GM19025 (cell line): ENCODE results near the gene SOCS7.
"Not testable (repeated sequence)": the region's sequence is repeated elsewhere in the genome, so short reads cannot be mapped to it uniquely, and the experiment has no call there.

Experiments used
- ATAC-seq: cut with Tn5 transposase; IDR thresholded peaks from one replicate; pipeline ENCODE4 v1.9.1; 2021; ENCODE audit warnings: mild to moderate bottlenecking, low read depth, moderate library complexity; ENCODE audit not compliant: unreplicated experiment

Gene SOCS7

DNA sequence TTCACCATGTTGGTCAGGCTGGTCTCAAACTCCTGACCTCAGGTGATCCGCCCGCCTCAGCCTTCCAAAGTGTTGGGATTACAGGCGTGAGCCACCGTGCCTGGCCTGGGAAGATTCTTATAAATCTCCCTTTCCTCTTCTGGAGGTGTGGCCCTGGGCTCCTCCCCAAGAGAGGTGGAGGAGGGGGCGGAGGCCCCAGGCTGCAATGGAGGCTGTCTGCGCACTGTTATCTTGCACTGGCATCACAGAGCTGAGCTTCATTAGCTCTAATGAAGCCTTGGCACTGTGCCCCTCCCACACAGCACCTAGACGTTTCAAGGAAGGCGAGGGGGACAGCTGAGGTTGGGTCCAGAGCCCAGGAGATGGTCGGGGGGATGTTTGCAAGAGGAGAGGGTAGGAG, 84.2 kb downstream of the SOCS7 start:
- ATAC-seq: no peak

DNA sequence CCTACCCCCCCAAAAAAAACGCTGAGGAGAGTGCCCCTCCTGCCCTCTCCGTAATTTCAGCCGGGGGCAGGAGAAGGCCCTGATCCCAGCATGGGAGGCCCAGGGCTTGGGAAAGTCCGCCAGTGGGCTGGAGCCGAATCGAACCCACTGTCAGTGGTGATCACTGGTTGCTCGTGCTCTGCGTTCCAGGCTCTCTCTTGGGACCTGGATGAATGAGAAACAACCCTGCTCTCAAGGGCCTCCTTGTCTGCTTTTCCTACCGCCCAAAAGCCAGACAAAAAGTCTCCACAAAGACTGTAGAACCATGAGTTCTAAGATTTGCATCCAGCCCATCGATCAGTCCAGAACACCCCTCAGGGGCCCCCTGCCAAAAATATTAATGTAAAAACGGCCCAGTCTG, 84.7 kb downstream of the SOCS7 start:
- ATAC-seq: no peak

- not testable (repeated sequence) for ATAC-seq
Observed at GRCh38 chr17:38437313-38437712, 85.7 kb downstream of the SOCS7 start.

GRCh38 chr17:38439436-38439835, 87.8 kb downstream of the SOCS7 start:
- ATAC-seq: no peak

DNA sequence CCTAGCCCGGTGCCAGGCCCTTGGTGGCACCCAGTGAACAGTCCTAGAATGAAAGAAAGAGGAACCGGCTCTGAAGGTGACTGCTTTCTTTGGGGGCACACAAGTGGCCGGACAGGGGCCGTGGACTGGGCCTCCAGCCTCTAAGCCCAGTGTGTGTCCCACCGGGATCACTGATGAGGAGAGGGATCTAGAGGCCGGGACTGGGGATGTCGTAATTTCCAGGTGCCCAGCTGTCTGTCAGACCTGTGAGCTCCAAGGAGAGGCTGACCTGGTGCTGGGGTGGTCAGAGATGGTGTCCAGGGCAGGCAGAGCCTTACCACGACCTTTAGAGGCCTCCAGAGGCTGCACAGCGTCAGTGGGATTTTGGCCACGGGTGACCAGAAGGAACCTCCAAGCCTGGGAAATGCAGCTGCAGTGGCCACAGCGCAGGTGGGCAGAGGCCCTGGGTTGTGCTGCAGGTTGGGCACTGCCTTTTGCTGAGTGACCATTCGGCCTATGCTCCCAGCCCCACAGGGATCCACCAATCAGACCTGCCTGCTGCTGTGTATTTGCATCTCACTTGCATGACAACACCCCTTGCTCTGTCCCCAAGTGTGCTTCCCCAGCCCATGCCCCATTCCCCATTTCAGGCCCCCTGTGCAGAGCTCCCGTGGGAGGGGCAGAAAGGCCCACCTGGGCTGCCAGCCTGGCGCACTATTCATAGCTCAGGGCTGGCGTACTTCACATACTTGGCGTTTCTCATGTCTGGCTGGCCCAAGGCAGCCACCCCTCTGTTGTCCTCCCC, 89.2 kb downstream of the SOCS7 start:
- ATAC-seq: no peak

- no peak for ATAC-seq
Observed at GRCh38 chr17:38441429-38442061, 89.9 kb downstream of the SOCS7 start.

DNA sequence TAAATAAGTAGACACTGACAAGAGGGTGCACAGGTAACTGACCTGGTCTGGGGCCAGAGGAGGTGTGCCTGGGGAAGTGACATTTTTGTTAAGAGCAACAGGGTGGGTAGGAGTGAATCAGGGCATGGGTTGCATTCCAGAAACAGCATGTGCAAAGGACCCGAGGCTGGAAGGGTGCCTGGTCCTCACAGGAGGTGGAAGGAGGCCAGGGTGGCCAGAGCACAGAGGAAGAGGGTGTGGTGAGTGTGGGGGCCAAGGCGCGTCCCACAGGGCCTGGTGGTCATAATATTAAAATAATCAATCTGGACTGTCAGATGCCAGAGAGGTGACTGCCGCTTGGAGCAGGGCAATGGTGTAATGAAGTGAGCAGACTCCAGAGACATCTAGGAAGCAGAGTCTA, 90.9 kb downstream of the SOCS7 start:
- ATAC-seq: no peak

- no peak for ATAC-seq
Observed at GRCh38 chr17:38443356-38444031, 91.8 kb downstream of the SOCS7 start.

DNA sequence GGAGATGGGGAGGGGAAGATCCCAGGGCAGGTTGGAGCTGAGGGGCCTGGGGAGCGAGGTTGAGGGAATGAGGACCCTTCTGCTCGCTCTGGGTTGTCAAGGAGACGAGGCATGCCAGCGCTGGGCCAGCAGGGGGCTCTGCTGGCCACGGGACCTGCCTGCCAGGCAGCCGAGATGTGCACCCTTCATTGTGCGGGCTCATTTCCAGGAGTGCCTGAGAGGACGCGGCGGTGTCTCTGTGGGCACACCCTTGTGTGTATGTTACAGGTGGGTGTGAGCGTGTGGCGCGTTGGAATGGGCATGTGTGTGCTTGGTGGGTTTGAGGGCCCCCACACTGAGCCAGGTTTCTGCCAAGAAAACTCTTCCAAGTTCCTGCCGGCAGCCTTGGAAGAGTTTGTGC, 92.5 kb downstream of the SOCS7 start:
- ATAC-seq: no peak

GRCh38 chr17:38447502-38448085, 96.0 kb downstream of the SOCS7 start:
- ATAC-seq: no peak

GRCh38 chr17:38448208-38448771, 96.6 kb downstream of the SOCS7 start:
- ATAC-seq: no peak

DNA sequence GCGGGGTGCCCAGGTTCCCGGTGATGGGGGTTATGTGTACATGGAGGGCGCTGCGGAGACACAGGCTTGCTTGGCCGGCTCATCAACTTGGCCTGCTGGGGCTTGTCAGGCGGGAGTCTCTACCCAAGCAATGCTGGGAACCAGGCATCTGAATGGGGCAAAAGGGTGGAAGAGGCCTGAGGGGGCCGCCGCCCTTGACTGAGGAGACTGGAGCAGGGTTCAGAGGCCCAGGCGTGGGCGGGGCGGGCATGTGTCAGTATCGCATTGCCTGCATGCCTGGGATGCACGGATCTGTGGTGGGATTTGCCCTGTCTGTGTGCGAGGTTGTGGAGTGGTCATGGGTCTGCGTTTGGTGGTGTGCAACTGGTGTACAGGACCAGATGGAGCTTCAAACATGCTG, 97.7 kb downstream of the SOCS7 start:
- ATAC-seq: no peak

DNA sequence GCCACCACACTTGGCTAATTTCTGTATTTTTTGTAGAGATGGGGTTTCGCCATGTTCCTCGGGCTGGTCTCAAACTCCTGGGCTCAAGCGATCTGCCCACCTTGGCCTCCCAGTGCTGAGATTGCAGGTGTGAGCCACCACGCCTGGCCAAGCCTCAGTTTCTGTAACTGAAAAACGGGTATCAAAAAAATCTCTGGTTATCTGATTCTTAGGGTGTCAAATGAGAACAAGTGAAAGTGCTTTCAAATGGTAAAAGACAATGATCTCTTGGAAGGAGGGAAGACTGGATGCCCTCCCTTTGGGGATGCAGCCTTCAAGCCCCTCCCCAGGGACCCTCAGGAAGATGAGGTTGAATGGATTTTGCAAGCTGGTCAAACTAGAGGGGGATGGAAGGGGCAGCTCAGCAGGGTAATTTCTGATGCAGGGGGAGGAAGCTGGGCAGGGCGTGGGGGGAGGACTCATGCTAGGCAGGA, 98.9 kb downstream of the SOCS7 start:
- ATAC-seq: no peak

- ATAC-seq: no peak
Observed at GRCh38 chr17:38451030-38451839, 99.6 kb downstream of the SOCS7 start.

GRCh38 chr17:38451840-38452529, 100.3 kb downstream of the SOCS7 start:
- ATAC-seq: no peak

DNA sequence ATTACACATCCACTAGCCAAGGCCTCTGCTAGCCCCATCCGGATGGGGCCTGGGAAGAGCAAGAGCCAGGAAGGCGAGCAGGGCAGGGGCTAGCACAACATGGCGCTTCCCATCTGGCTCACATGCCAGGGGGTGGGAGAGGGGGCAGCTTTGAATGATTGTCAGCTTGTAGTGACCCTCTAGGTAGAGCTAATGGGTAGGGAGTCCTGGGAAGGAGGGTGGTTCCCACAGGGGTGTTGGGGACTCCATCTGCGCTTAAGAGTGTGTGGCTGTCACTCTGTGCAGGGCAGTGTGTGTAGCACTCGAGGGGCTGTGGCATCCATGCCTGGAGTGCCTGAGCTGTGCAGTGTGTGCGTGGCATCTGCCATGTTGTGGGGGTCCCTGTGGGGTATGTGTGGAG, 101.1 kb downstream of the SOCS7 start:
- ATAC-seq: no peak

- no peak for ATAC-seq
Observed at GRCh38 chr17:38453951-38454421, 102.3 kb downstream of the SOCS7 start.

DNA sequence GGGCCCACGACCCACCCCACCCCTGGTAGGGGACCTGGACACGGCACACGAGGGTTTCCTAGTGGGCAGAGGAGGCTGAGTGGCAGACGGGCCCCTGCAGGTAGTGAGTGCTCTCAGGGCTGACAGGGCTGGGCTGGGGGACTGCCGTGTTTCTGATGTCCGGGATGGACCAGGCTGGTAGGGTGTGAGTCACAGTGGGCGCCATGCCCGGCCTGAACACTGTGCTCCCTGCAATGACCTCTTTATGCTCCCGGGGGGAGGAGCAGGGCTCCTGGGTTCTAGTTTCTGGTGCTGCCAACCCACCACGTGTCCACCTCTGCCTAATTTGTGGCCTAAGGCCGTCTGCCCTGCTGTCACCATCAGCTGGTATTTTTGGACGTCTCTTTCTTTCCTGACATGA, 102.9 kb downstream of the SOCS7 start:
- ATAC-seq: no peak
